ENCODE data around the gene GCLC. TPM values are rescaled to one million over a fixed set of nuclear protein-coding genes. Genes with fewer than 3 reads are reported as not detected.

Gene GCLC
- total and polyA plus RNA-seq, 10 of the 15 experiments (the other 5 are each of a cell fraction or from before 2014, with no cell fraction given), result 6.5 to 23.6 (median 12.5) TPM

GRCh38 chr6:53593001-53593488, 48.1 kb upstream of the GCLC start:
- Histone ChIP-seq H4K20me1 (ENCODE audit: control insufficient read depth, insufficient read depth) (no peaks in the 10 kb centered on the region), H3K9ac (ENCODE audit: control insufficient read depth, insufficient read depth, low read length) (no peak overlapping the region), H2AFZ (ENCODE audit: control insufficient read depth, low read depth, low read length) (no peak overlapping the region), H3K4me3 (no peak overlapping the region), H3K9me3 (replicated peaks; ENCODE audit: control insufficient read depth, insufficient read depth, low read length) (no peaks in the 10 kb centered on the region), H3K79me2 (ENCODE audit: control insufficient read depth, insufficient read depth, low read length) (no peaks in the 10 kb centered on the region), H3K36me3 (ENCODE audit: control insufficient read depth in 2 of 2, insufficient read depth in 2 of 2, low read length in 1 of 2) (no peaks in the 10 kb centered on the region), H3K4me1 (ENCODE audit: control insufficient read depth, insufficient read depth, low read length) (no peaks in the 10 kb centered on the region), H3K27ac (ENCODE audit: control insufficient read depth, insufficient read depth) (no peak overlapping the region), H3K4me2 (ENCODE audit: control insufficient read depth, insufficient read depth) (no peak overlapping the region), H3K27me3 (replicated peaks in 1 of 2; ENCODE audit: control insufficient read depth in 2 of 2, insufficient read depth in 2 of 2, low read length in 1 of 2) (no peaks in the 10 kb centered on the region; a peak in 1 of 4 replicates)
- ChIA-PET POLR2A (interaction anchor here (1.3 kb wide), 1 partner anchor 12 kb away, joined by 3 read pairs; no protein-coding TSS in a partner anchor), SMC1A (ENCODE audit: uncharacterized antibody, unreplicated experiment) (interaction anchor here (1.0 kb wide), 1 partner anchor 9 kb away, joined by 3 read pairs; no protein-coding TSS in a partner anchor), RAD21 (ENCODE audit: unreplicated experiment) (no interaction called here), CTCF (interaction anchor here (0.9 to 1.0 kb wide), 2 partner anchors 25 to 75 kb away, joined by 3 read pairs; no protein-coding TSS in a partner anchor)
- no peak for DNase-seq (ENCODE audit: low read depth, low spot score)
- no peak for ATAC-seq
- in situ Hi-C loops (cut with MboI), result no loop called here
- intact Hi-C loops (cut with micrococcal nuclease; ENCODE audit: unreplicated experiment), result no loop called here
- FAIRE-seq, result no peak
- TF ChIP-seq ZNF24 (IDR thresholded peaks at IDR 0.05) (no peak), SMC3 (IDR thresholded peaks at IDR 0.05; ENCODE audit: borderline replicate concordance, low read length) (no peak), PRDM15 (CRISPR knock-in tag; IDR thresholded peaks at IDR 0.05) (no peak), TCF12 (IDR thresholded peaks at IDR 0.05; ENCODE audit: low read depth, low read length) (no peak), HDAC6 (IDR thresholded peaks at IDR 0.05; ENCODE audit: unreplicated experiment) (no peak), KAT2A (conservative IDR thresholded peaks at IDR 0.05; ENCODE audit: control insufficient read depth, low read depth, low read length) (no peak)
- TF ChIP-seq, protein P1, sequence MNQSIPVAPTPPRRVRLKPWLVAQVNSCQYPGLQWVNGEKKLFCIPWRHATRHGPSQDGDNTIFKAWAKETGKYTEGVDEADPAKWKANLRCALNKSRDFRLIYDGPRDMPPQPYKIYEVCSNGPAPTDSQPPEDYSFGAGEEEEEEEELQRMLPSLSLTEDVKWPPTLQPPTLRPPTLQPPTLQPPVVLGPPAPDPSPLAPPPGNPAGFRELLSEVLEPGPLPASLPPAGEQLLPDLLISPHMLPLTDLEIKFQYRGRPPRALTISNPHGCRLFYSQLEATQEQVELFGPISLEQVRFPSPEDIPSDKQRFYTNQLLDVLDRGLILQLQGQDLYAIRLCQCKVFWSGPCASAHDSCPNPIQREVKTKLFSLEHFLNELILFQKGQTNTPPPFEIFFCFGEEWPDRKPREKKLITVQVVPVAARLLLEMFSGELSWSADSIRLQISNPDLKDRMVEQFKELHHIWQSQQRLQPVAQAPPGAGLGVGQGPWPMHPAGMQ (IDR thresholded peaks at IDR 0.05; ENCODE audit: borderline replicate concordance), result no peak
- no TSS peak for BruUV-seq (replicated peaks)
- 3% methylated on average over 2 of the region's 2 CpGs for WGBS (ENCODE audit: insufficient coverage, insufficient replicate concordance, low lambda C conversion rate, missing lambda C conversion rate)

All from GM12878 (cell line).